Measurements from ENCODE around the gene DEAF1. TPM values are rescaled to one million over a fixed set of nuclear protein-coding genes. Genes with fewer than 3 reads are reported as not detected.

DEAF1 gene
- total and polyA plus RNA-seq, 9 of the 15 experiments (the other 6 are each of a cell fraction or from before 2014, with no cell fraction given), result 2.0 to 69.1 (median 26.8) TPM

DNA sequence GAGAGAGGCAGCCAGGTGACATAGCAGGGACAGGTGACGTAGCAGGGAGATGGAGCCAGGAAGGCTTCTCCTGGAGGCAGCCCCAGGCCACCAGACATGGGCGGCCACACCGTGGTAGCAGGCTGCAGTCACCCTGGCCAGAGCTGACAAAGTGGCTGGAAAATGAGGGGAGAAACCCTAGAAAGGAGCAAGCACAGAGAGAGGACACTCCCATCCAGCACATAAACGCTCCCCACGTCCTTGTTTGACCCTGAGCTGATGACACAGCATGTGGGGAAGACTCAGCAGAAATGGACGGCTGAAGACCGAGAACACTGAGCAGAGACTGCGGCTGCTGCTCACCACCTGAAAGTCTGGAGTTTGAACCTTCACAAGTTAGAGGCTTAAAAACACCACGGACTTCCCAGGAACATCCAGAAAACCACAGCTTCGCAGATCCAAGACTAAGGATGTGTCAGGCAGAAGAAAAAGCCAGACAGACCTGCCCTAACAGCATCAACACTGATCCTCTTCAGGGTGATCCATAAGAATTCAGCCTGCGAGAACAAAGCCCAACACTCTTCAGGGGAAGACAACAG, 29.2 kb downstream of the DEAF1 start (continued):
- TF ChIP-seq, protein P1, sequence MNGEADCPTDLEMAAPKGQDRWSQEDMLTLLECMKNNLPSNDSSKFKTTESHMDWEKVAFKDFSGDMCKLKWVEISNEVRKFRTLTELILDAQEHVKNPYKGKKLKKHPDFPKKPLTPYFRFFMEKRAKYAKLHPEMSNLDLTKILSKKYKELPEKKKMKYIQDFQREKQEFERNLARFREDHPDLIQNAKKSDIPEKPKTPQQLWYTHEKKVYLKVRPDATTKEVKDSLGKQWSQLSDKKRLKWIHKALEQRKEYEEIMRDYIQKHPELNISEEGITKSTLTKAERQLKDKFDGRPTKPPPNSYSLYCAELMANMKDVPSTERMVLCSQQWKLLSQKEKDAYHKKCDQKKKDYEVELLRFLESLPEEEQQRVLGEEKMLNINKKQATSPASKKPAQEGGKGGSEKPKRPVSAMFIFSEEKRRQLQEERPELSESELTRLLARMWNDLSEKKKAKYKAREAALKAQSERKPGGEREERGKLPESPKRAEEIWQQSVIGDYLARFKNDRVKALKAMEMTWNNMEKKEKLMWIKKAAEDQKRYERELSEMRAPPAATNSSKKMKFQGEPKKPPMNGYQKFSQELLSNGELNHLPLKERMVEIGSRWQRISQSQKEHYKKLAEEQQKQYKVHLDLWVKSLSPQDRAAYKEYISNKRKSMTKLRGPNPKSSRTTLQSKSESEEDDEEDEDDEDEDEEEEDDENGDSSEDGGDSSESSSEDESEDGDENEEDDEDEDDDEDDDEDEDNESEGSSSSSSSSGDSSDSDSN (IDR thresholded peaks at IDR 0.05; ENCODE audit: borderline replicate concordance in 1 of 2, low read depth in 2 of 2, low read length in 2 of 2), result no peak
- no peak for TF ChIP-seq SMAD1 (IDR thresholded peaks at IDR 0.05; ENCODE audit: low read depth, low read length, partially characterized antibody)
- TF ChIP-seq, protein P2, sequence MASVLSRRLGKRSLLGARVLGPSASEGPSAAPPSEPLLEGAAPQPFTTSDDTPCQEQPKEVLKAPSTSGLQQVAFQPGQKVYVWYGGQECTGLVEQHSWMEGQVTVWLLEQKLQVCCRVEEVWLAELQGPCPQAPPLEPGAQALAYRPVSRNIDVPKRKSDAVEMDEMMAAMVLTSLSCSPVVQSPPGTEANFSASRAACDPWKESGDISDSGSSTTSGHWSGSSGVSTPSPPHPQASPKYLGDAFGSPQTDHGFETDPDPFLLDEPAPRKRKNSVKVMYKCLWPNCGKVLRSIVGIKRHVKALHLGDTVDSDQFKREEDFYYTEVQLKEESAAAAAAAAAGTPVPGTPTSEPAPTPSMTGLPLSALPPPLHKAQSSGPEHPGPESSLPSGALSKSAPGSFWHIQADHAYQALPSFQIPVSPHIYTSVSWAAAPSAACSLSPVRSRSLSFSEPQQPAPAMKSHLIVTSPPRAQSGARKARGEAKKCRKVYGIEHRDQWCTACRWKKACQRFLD (CRISPR knock-in tag; IDR thresholded peaks at IDR 0.05), result peak; percentile 73
- TF ChIP-seq MEF2A (IDR thresholded peaks at IDR 0.05; ENCODE audit: control insufficient read depth, low read depth, low read length), result no peak
- peak in 1 of 2 experiments; percentile 9; a peak in 1 of 4 replicates for TF ChIP-seq NONO (IDR thresholded peaks at IDR 0.05; ENCODE audit: low read depth in 2 of 2, low read length in 1 of 2)
- TF ChIP-seq SRSF1 (IDR thresholded peaks at IDR 0.05; ENCODE audit: low read depth, low read length), result no peak
- peak; percentile 61 for TF ChIP-seq BRD9 (IDR thresholded peaks at IDR 0.05; ENCODE audit: low read depth, partially characterized antibody)
- TF ChIP-seq PYGO2 (tag; IDR thresholded peaks at IDR 0.05), result no peak
- TF ChIP-seq, protein P3, sequence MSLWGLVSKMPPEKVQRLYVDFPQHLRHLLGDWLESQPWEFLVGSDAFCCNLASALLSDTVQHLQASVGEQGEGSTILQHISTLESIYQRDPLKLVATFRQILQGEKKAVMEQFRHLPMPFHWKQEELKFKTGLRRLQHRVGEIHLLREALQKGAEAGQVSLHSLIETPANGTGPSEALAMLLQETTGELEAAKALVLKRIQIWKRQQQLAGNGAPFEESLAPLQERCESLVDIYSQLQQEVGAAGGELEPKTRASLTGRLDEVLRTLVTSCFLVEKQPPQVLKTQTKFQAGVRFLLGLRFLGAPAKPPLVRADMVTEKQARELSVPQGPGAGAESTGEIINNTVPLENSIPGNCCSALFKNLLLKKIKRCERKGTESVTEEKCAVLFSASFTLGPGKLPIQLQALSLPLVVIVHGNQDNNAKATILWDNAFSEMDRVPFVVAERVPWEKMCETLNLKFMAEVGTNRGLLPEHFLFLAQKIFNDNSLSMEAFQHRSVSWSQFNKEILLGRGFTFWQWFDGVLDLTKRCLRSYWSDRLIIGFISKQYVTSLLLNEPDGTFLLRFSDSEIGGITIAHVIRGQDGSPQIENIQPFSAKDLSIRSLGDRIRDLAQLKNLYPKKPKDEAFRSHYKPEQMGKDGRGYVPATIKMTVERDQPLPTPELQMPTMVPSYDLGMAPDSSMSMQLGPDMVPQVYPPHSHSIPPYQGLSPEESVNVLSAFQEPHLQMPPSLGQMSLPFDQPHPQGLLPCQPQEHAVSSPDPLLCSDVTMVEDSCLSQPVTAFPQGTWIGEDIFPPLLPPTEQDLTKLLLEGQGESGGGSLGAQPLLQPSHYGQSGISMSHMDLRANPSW (CRISPR knock-in tag; IDR thresholded peaks at IDR 0.05), result no peak; the same call in 1 of the 2 replicates
- TF ChIP-seq ZNF24 (IDR thresholded peaks at IDR 0.05), result no peak
- peak; percentile 72 for TF ChIP-seq RBBP5 (IDR thresholded peaks at IDR 0.05; ENCODE audit: borderline replicate concordance, insufficient read depth, low read length, poor library complexity, severe bottlenecking)
- TF ChIP-seq POLR3A (IDR thresholded peaks at IDR 0.05; ENCODE audit: borderline replicate concordance, extremely low read depth, insufficient read depth, insufficient read length), result no peak
- TF ChIP-seq ARNT (IDR thresholded peaks at IDR 0.05), result peak in 1 of 2 experiments; percentile 31; a peak in 1 of 4 replicates
- TF ChIP-seq STAG1 (CRISPR knock-in tag; IDR thresholded peaks at IDR 0.05; ENCODE audit: borderline replicate concordance), result no peak
- peak; percentile 69 for TF ChIP-seq NCOA1 (IDR thresholded peaks at IDR 0.05; ENCODE audit: low read depth)
- no peak for TF ChIP-seq HNRNPL (IDR thresholded peaks at IDR 0.05; ENCODE audit: low read depth, low read length)
- no peak for TF ChIP-seq ZNF75A (CRISPR knock-in tag; IDR thresholded peaks at IDR 0.05)
- TF ChIP-seq SIN3B (IDR thresholded peaks at IDR 0.05; ENCODE audit: low read depth), result no peak
- TF ChIP-seq RCOR1 (IDR thresholded peaks at IDR 0.05; ENCODE audit: borderline replicate concordance in 1 of 2, low read depth in 2 of 2, low read length in 2 of 2), result peak in 1 of 2 experiments; percentile 60; a peak in 2 of 4 replicates
